Measurements from ENCODE around the gene TTC12. TPM values are rescaled to one million over a fixed set of nuclear protein-coding genes. Genes with fewer than 3 reads are reported as not detected.

TTC12 gene
- total RNA-seq, 1 donor from 2014 or later, result 20.4 TPM

DNA sequence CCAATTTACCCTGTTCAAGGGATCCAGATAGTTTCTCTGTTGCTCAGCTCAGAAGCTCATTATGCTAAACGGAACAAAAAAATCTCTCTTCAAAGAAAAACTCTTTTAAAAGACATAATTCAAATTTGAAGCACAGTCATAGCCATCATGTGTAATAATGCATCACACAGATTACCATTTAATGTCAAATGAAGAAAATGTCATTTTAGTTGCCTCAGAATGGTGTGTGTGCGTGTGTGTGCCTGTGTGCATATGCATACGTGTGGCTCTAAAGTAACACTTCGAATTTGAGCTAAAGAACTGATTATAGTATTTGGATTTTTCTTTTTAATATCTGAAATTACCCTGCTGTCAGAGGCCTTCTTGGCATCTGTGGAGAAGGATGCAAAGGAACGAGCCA lies 9.9 kb downstream of the TTC12 start:
- H3K4me3 ChIP-seq, result no peak overlapping the region

GRCh38 chr11:113329725-113330124 lies 15.3 kb downstream of the TTC12 start:
- peaks cover 6% of the 10 kb centered on the region for H3K4me1 ChIP-seq
- no peak overlapping the region for H3K27ac ChIP-seq
- peaks cover 0 to 24% of the 10 kb centered on the region in 2 donors for H3K36me3 ChIP-seq
- intact Hi-C loops (cut with DNase I), result no loop called here
- H3K9me3 ChIP-seq, result no peaks in the 10 kb centered on the region
- no peak overlapping the region for H3K4me3 ChIP-seq
- no peak for DNase-seq (ENCODE audit: extremely low spot score in 2 of 2)
- TF ChIP-seq CTCF (IDR thresholded peaks at IDR 0.05) (no peak), POLR2A (IDR thresholded peaks at IDR 0.05) (no peak), POLR2AphosphoS5 (IDR thresholded peaks at IDR 0.05; ENCODE audit: insufficient read depth in 1 of 2, low read depth in 1 of 2) (no peak)
- no peaks in the 10 kb centered on the region for H3K27me3 ChIP-seq

More for the DNA sequence above, 9.9 kb downstream of the TTC12 start:
- DNase-seq (ENCODE audit: extremely low spot score in 2 of 2), result no peak
- no peak overlapping the region for H3K27ac ChIP-seq
- H3K4me1 ChIP-seq, result no peaks in the 10 kb centered on the region
- H3K36me3 ChIP-seq, result peaks cover 0 to 19% of the 10 kb centered on the region in 2 donors
- no peaks in the 10 kb centered on the region for H3K27me3 ChIP-seq
- no peaks in the 10 kb centered on the region for H3K9me3 ChIP-seq
- intact Hi-C loops (cut with DNase I), result no loop called here
- TF ChIP-seq POLR2AphosphoS5 (IDR thresholded peaks at IDR 0.05; ENCODE audit: insufficient read depth in 1 of 2, low read depth in 1 of 2), result no peak
- no peak for TF ChIP-seq POLR2A (IDR thresholded peaks at IDR 0.05)
- no peak for TF ChIP-seq CTCF (IDR thresholded peaks at IDR 0.05)

DNA sequence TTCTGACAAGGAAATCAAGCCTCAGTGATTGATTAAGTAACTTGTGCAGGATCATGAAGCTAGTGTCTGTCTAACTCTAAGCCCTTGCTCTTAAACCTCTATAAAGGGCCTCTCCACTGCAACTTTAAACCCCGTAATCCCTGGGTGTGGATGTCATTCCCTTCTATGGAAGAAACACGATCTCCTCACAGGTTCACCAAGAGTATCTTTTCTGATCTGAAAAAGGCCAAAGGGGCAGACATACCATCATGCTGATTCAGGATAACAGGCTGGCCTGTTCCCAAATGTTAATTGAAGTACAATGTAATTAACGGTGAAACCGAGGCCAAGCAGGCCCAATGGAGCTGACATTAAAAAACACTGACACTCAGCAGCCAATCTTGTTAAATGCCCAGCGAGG lies 17.1 kb downstream of the TTC12 start:
- no peaks in the 10 kb centered on the region for H3K27me3 ChIP-seq
- no peak overlapping the region for H3K27ac ChIP-seq
- intact Hi-C loops (cut with DNase I), result no loop called here
- no peak for DNase-seq (ENCODE audit: extremely low spot score in 2 of 2)
- no peak overlapping the region for H3K4me3 ChIP-seq
- H3K4me1 ChIP-seq, result peaks cover 6% of the 10 kb centered on the region
- TF ChIP-seq CTCF (IDR thresholded peaks at IDR 0.05) (no peak), POLR2AphosphoS5 (IDR thresholded peaks at IDR 0.05; ENCODE audit: insufficient read depth in 1 of 2, low read depth in 1 of 2) (no peak), POLR2A (IDR thresholded peaks at IDR 0.05) (no peak)
- H3K9me3 ChIP-seq, result no peaks in the 10 kb centered on the region
- H3K36me3 ChIP-seq, result peaks cover 0 to 24% of the 10 kb centered on the region in 2 donors

GRCh38 chr11:113332023-113332422 lies 17.6 kb downstream of the TTC12 start:
- Histone ChIP-seq H3K36me3 (peaks cover 0 to 29% of the 10 kb centered on the region in 2 donors), H3K27ac (peak overlapping the region; percentile 52), H3K4me1 (peaks cover 6% of the 10 kb centered on the region), H3K9me3 (no peaks in the 10 kb centered on the region), H3K4me3 (no peak overlapping the region), H3K27me3 (no peaks in the 10 kb centered on the region)
- intact Hi-C loops (cut with DNase I), result no loop called here
- no peak for TF ChIP-seq POLR2AphosphoS5 (IDR thresholded peaks at IDR 0.05; ENCODE audit: insufficient read depth in 1 of 2, low read depth in 1 of 2)
- no peak for TF ChIP-seq CTCF (IDR thresholded peaks at IDR 0.05)
- no peak for TF ChIP-seq POLR2A (IDR thresholded peaks at IDR 0.05)
- no peak for DNase-seq (ENCODE audit: extremely low spot score in 2 of 2)

GRCh38 chr11:113332638-113333329 lies 18.4 kb downstream of the TTC12 start:
- Histone ChIP-seq H3K9me3 (no peaks in the 10 kb centered on the region), H3K36me3 (peaks cover 0 to 30% of the 10 kb centered on the region in 2 donors), H3K27me3 (no peaks in the 10 kb centered on the region), H3K4me3 (no peak overlapping the region), H3K4me1 (peaks cover 6% of the 10 kb centered on the region), H3K27ac (peak overlapping the region; percentile 52)
- TF ChIP-seq POLR2A (IDR thresholded peaks at IDR 0.05) (no peak), POLR2AphosphoS5 (IDR thresholded peaks at IDR 0.05; ENCODE audit: insufficient read depth in 1 of 2, low read depth in 1 of 2) (no peak), CTCF (IDR thresholded peaks at IDR 0.05) (no peak)
- intact Hi-C loops (cut with DNase I), result no loop called here
- no peak for DNase-seq (ENCODE audit: extremely low spot score in 2 of 2)

Data from vagina (tissue), 2 donors.